Measurements from ENCODE around the gene UTP11. TPM values are rescaled to one million over a fixed set of nuclear protein-coding genes. Genes with fewer than 3 reads are reported as not detected.
"Not testable (repeated sequence)": the region's sequence is repeated elsewhere in the genome, so short reads cannot be mapped to it uniquely, and the experiment has no call there.

Gene UTP11
- total RNA-seq = 61.1 TPM

DNA sequence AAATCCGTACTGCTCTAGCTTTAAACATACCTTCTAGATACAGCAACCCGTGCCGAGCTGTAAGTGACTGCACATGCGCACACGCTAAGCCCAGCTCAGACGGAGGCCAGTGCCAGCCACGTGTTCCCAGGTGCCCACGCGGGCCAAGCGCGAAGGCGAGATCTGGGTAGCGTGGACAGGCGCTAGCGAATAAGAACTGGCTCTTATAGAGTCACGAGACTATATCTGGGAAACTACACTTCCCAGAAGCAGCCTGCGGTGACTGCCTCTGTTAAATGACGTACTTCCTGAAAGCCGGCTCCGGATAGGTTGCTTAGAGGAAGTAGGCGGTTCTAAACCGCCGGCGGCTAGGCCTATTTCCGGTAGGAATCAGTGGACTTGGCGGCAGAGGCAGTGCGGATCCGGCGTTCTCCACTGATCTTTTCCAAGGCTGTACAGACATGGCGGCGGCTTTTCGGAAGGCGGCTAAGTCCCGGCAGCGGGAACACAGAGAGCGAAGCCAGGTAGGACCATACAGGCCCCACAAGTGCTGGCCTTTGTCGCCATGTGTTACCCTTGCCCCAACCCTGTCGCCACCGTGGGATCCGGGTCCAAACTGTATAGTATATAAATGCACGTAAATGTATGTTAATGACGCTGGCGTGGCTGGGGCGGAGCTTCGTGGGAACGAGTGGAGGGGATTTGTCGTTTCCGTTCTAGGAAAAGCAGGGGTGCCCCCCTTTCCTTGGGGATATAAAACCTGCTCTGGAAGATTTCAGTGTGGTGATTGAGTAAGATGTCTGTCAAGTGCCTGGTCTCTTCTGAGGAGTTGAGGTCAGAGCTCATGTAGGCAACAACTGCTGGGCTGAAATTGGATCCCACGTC is at the start of gene UTP11:
UTP11 (plus strand) TSS at position 372 of the 864 bp plus-strand sequence; CDS start at position 441, 69 bp downstream.
- H3K27ac ChIP-seq (ENCODE audit: low read depth, low read length) = peak within 1 kb of the TSS; percentile 100
- no peaks in the 10 kb centered on the region for H3K9me3 ChIP-seq (ENCODE audit: control insufficient read depth in 3 of 3, low read length in 3 of 3)
- peak within 1 kb of the TSS; percentile 87 to 97 (median 96) for H3K4me3 ChIP-seq (ENCODE audit: low read length in 3 of 3)
- peaks cover 5 to 11% (median 10%) of the 10 kb centered on the region in 3 donors for H3K36me3 ChIP-seq (ENCODE audit: control insufficient read depth in 3 of 3, insufficient read depth in 3 of 3, low read length in 3 of 3)
- H3K9ac ChIP-seq (ENCODE audit: low read depth in 1 of 3, low read length in 3 of 3) = peak within 1 kb of the TSS; percentile 100
- peaks cover 66 to 84% (median 78%) of the 10 kb centered on the region in 3 donors for H3K4me1 ChIP-seq (ENCODE audit: control insufficient read depth in 3 of 3, insufficient read depth in 3 of 3, low read length in 3 of 3)
- no peaks in the 10 kb centered on the region for H3K27me3 ChIP-seq (ENCODE audit: control insufficient read depth in 3 of 3, insufficient read depth in 3 of 3, low read length in 3 of 3)

- not testable (repeated sequence) for H3K4me3 ChIP-seq (ENCODE audit: low read length in 3 of 3); H3K27ac ChIP-seq (ENCODE audit: low read depth, low read length)
- peaks cover 37 to 48% (median 46%) of the 10 kb centered on the region in 3 donors for H3K36me3 ChIP-seq (ENCODE audit: control insufficient read depth in 3 of 3, insufficient read depth in 3 of 3, low read length in 3 of 3)
Measured at GRCh38 chr1:37964106-37964505, 48.4 kb upstream of the UTP11 start.

DNA sequence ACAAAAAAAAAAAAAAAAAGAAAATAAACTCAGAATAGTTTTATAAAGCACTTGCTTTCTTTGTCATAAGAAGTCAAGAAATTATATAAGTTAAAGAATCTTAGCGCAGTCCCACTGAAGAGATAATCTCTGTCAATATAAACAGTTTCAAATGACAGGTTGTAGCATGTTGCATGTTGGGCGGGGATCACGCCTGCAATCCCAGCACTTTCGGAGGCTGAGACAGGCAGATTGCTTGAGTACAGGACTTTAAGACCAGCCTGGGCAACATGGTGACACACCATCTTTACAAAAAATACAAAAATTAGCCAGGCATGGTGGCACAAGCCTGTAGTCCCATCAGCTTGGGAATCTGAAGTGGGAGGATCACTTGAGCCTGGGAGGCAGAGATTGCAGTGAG is 47.2 kb upstream of the UTP11 start:
- Histone ChIP-seq H3K4me1 (ENCODE audit: control insufficient read depth in 3 of 3, insufficient read depth in 3 of 3, low read length in 3 of 3) (no peaks in the 10 kb centered on the region), H3K9me3 (ENCODE audit: control insufficient read depth in 3 of 3, low read length in 3 of 3) (no peaks in the 10 kb centered on the region), H3K9ac (ENCODE audit: low read depth in 1 of 3, low read length in 3 of 3) (no peak overlapping the region), H3K36me3 (ENCODE audit: control insufficient read depth in 3 of 3, insufficient read depth in 3 of 3, low read length in 3 of 3) (peaks cover 40 to 47% (median 46%) of the 10 kb centered on the region in 3 donors), H3K4me3 (ENCODE audit: low read length in 3 of 3) (no peak overlapping the region), H3K27ac (ENCODE audit: low read depth, low read length) (no peak overlapping the region), H3K27me3 (ENCODE audit: control insufficient read depth in 3 of 3, insufficient read depth in 3 of 3, low read length in 3 of 3) (no peaks in the 10 kb centered on the region)

More at GRCh38 chr1:37964106-37964505, 48.4 kb upstream of the UTP11 start:
- not testable (repeated sequence) for H3K9ac ChIP-seq (ENCODE audit: low read depth in 1 of 3, low read length in 3 of 3); H3K4me1 ChIP-seq (ENCODE audit: control insufficient read depth in 3 of 3, insufficient read depth in 3 of 3, low read length in 3 of 3); H3K9me3 ChIP-seq (ENCODE audit: control insufficient read depth in 3 of 3, low read length in 3 of 3); H3K27me3 ChIP-seq (ENCODE audit: control insufficient read depth in 3 of 3, insufficient read depth in 3 of 3, low read length in 3 of 3)

DNA sequence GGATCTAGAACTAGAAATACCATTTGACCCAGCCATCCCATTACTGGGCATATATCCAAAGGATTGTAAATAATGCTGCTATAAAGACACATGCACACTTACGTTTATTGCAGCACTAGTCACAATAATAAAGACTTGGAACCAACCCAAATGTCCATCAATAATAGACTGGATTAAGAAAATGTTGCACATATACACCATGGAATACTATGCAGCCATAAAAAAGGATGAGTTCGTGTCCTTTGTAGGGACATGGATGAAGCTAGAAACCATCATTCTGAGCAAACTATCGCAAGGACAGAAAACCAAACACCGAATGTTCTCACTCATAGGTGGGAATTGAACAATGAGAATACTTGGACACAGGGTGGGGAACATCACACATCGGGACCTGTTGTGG is 38.9 kb upstream of the UTP11 start:
- H3K27ac ChIP-seq (ENCODE audit: low read depth, low read length); H3K27me3 ChIP-seq (ENCODE audit: control insufficient read depth in 3 of 3, insufficient read depth in 3 of 3, low read length in 3 of 3); H3K4me1 ChIP-seq (ENCODE audit: control insufficient read depth in 3 of 3, insufficient read depth in 3 of 3, low read length in 3 of 3); H3K4me3 ChIP-seq (ENCODE audit: low read length in 3 of 3); H3K9ac ChIP-seq (ENCODE audit: low read depth in 1 of 3, low read length in 3 of 3); H3K9me3 ChIP-seq (ENCODE audit: control insufficient read depth in 3 of 3, low read length in 3 of 3): not testable (repeated sequence)
- H3K36me3 ChIP-seq (ENCODE audit: control insufficient read depth in 3 of 3, insufficient read depth in 3 of 3, low read length in 3 of 3) = peaks cover 33 to 52% (median 43%) of the 10 kb centered on the region in 3 donors

- no peaks in the 10 kb centered on the region for H3K27me3 ChIP-seq (ENCODE audit: control insufficient read depth in 3 of 3, insufficient read depth in 3 of 3, low read length in 3 of 3)
- H3K9me3 ChIP-seq (ENCODE audit: control insufficient read depth in 3 of 3, low read length in 3 of 3) = no peaks in the 10 kb centered on the region
- no peak overlapping the region for H3K9ac ChIP-seq (ENCODE audit: low read depth in 1 of 3, low read length in 3 of 3)
- no peak overlapping the region for H3K4me3 ChIP-seq (ENCODE audit: low read length in 3 of 3)
- H3K4me1 ChIP-seq (ENCODE audit: control insufficient read depth in 3 of 3, insufficient read depth in 3 of 3, low read length in 3 of 3) = no peaks in the 10 kb centered on the region
- no peak overlapping the region for H3K27ac ChIP-seq (ENCODE audit: low read depth, low read length)
- H3K36me3 ChIP-seq (ENCODE audit: control insufficient read depth in 3 of 3, insufficient read depth in 3 of 3, low read length in 3 of 3) = peaks cover 33 to 52% (median 44%) of the 10 kb centered on the region in 3 donors
Measured at GRCh38 chr1:37974567-37974966, 38.0 kb upstream of the UTP11 start.

DNA sequence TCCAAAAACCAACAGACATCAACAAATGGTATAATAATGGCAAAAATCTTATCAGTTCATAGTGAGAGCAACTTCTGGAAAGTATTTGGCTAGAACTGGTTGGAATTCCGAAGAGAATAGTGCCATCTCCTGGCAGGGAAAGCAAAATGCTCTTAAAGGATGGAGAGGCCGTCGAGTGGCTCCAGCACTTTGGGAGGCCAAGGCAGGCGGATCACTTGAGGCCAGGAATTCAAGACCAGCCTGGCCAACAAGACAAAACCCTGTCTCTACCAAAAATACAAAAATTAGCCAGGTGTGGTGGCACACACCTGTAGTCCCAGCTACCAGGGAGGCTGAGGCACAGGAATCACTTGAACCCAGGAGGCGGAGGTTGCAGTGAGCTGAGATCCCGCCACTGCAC is 37.5 kb upstream of the UTP11 start:
- not testable (repeated sequence) for H3K9ac ChIP-seq (ENCODE audit: low read depth in 1 of 3, low read length in 3 of 3); H3K4me1 ChIP-seq (ENCODE audit: control insufficient read depth in 3 of 3, insufficient read depth in 3 of 3, low read length in 3 of 3); H3K27me3 ChIP-seq (ENCODE audit: control insufficient read depth in 3 of 3, insufficient read depth in 3 of 3, low read length in 3 of 3); H3K27ac ChIP-seq (ENCODE audit: low read depth, low read length); H3K9me3 ChIP-seq (ENCODE audit: control insufficient read depth in 3 of 3, low read length in 3 of 3); H3K4me3 ChIP-seq (ENCODE audit: low read length in 3 of 3)
- peaks cover 33 to 51% (median 45%) of the 10 kb centered on the region in 3 donors for H3K36me3 ChIP-seq (ENCODE audit: control insufficient read depth in 3 of 3, insufficient read depth in 3 of 3, low read length in 3 of 3)

DNA sequence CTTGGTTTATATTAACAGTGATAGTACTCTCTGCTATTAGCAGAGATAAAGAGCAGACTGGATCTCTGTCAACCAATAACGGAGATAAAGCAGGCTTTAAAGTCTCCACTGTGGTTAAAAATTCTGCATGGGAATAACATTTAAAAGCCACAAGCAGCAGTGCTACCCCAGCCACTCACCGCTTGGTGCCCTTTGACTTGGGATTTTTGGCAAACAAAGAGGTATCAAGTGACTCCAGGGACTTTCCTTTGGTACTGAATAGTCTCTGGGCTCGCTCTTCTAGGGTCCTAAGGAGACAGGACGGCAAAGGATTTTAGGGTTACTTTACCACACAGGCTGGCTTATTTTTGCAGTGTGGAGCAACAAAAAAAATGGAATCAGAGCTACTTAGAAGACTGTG is 34.0 kb upstream of the UTP11 start:
- Histone ChIP-seq H3K4me1 (ENCODE audit: control insufficient read depth in 3 of 3, insufficient read depth in 3 of 3, low read length in 3 of 3) (no peaks in the 10 kb centered on the region), H3K36me3 (ENCODE audit: control insufficient read depth in 3 of 3, insufficient read depth in 3 of 3, low read length in 3 of 3) (peaks cover 51 to 69% (median 66%) of the 10 kb centered on the region in 3 donors), H3K9me3 (ENCODE audit: control insufficient read depth in 3 of 3, low read length in 3 of 3) (no peaks in the 10 kb centered on the region), H3K27ac (ENCODE audit: low read depth, low read length) (no peak overlapping the region), H3K27me3 (ENCODE audit: control insufficient read depth in 3 of 3, insufficient read depth in 3 of 3, low read length in 3 of 3) (no peaks in the 10 kb centered on the region), H3K9ac (ENCODE audit: low read depth in 1 of 3, low read length in 3 of 3) (no peak overlapping the region), H3K4me3 (ENCODE audit: low read length in 3 of 3) (no peak overlapping the region)

- Histone ChIP-seq H3K27me3 (ENCODE audit: control insufficient read depth in 3 of 3, insufficient read depth in 3 of 3, low read length in 3 of 3) (no peaks in the 10 kb centered on the region), H3K4me3 (ENCODE audit: low read length in 3 of 3) (no peak overlapping the region), H3K9me3 (ENCODE audit: control insufficient read depth in 3 of 3, low read length in 3 of 3) (no peaks in the 10 kb centered on the region), H3K4me1 (ENCODE audit: control insufficient read depth in 3 of 3, insufficient read depth in 3 of 3, low read length in 3 of 3) (peaks cover 0 to 8% (median 3%) of the 10 kb centered on the region in 3 donors), H3K27ac (ENCODE audit: low read depth, low read length) (no peak overlapping the region), H3K9ac (ENCODE audit: low read depth in 1 of 3, low read length in 3 of 3) (no peak overlapping the region), H3K36me3 (ENCODE audit: control insufficient read depth in 3 of 3, insufficient read depth in 3 of 3, low read length in 3 of 3) (peaks cover 62 to 76% (median 70%) of the 10 kb centered on the region in 3 donors)
Measured at GRCh38 chr1:37983546-37983945, 29.0 kb upstream of the UTP11 start.

- H3K36me3 ChIP-seq (ENCODE audit: control insufficient read depth in 3 of 3, insufficient read depth in 3 of 3, low read length in 3 of 3) = peaks cover 32 to 42% (median 36%) of the 10 kb centered on the region in 3 donors
- H3K27me3 ChIP-seq (ENCODE audit: control insufficient read depth in 3 of 3, insufficient read depth in 3 of 3, low read length in 3 of 3) = no peaks in the 10 kb centered on the region
- H3K9me3 ChIP-seq (ENCODE audit: control insufficient read depth in 3 of 3, low read length in 3 of 3) = no peaks in the 10 kb centered on the region
- no peak overlapping the region for H3K27ac ChIP-seq (ENCODE audit: low read depth, low read length)
- no peak overlapping the region for H3K4me3 ChIP-seq (ENCODE audit: low read length in 3 of 3)
- peaks cover 7 to 29% (median 9%) of the 10 kb centered on the region in 3 donors for H3K4me1 ChIP-seq (ENCODE audit: control insufficient read depth in 3 of 3, insufficient read depth in 3 of 3, low read length in 3 of 3)
- no peak overlapping the region for H3K9ac ChIP-seq (ENCODE audit: low read depth in 1 of 3, low read length in 3 of 3)
Measured at GRCh38 chr1:37987679-37988078, 24.9 kb upstream of the UTP11 start.

- H3K36me3 ChIP-seq (ENCODE audit: control insufficient read depth in 3 of 3, insufficient read depth in 3 of 3, low read length in 3 of 3) = peaks cover 25 to 31% (median 26%) of the 10 kb centered on the region in 3 donors
- no peaks in the 10 kb centered on the region for H3K27me3 ChIP-seq (ENCODE audit: control insufficient read depth in 3 of 3, insufficient read depth in 3 of 3, low read length in 3 of 3)
- H3K27ac ChIP-seq (ENCODE audit: low read depth, low read length) = peak overlapping the region; percentile 84
- H3K4me3 ChIP-seq (ENCODE audit: low read length in 3 of 3) = peak overlapping the region; percentile 92 to 99 (median 98)
- peak overlapping the region; percentile 87 to 97 (median 95) for H3K9ac ChIP-seq (ENCODE audit: low read depth in 1 of 3, low read length in 3 of 3)
- H3K9me3 ChIP-seq (ENCODE audit: control insufficient read depth in 3 of 3, low read length in 3 of 3) = no peaks in the 10 kb centered on the region
- H3K4me1 ChIP-seq (ENCODE audit: control insufficient read depth in 3 of 3, insufficient read depth in 3 of 3, low read length in 3 of 3) = peaks cover 7 to 29% (median 9%) of the 10 kb centered on the region in 3 donors
Measured at GRCh38 chr1:37989361-37989930, 23.1 kb upstream of the UTP11 start.

Data from skeletal muscle tissue (tissue), 4 donors.